GM19463 (cell line): ENCODE data around the gene KRTAP4-16.
"Not testable (repeated sequence)": the region's sequence is repeated elsewhere in the genome, so short reads cannot be mapped to it uniquely, and the experiment has no call there.

Experiments used
- ATAC-seq: cut with Tn5 transposase; IDR thresholded peaks from one replicate; pipeline ENCODE4 v1.9.1; 2021; ENCODE audit warnings: mild to moderate bottlenecking, moderate library complexity; ENCODE audit not compliant: unreplicated experiment

The KRTAP4-16 gene

GRCh38 chr17:41119696-41120690 is 18.0 kb upstream of the KRTAP4-16 start:
- not testable (repeated sequence) for ATAC-seq

- no peak for ATAC-seq
These were observed 16.7 kb upstream of the KRTAP4-16 start for GRCh38 chr17:41118721-41119120.

DNA sequence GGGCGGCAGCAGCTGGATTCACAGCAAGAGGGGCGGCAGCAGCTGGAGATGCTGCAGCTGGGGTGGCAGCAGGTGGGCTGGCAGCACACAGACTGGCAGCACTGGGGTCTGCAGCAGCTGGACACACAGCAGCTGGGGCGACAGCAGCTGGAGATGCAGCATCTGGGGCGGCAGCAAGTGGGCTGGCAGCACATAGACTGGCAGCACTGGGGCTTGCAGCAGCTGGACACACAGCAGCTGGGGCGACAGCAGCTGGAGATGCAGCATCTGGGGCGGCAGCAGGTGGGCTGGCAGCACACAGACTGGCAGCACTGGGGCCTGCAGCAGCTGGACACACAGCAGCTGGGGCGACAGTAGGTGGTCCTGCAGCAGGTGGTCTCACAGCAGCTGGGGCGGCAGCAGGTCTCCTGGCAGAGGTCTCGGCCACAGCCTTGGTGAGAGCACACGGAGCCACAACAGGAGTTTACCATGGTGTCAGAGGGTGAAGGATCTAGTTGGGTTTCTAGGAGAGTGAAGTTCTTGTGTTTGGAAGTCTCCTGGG is 15.9 kb upstream of the KRTAP4-16 start, which contains the start of gene KRTAP4-11:
Gene KRTAP4-11 (minus strand): TSS at position 528 of the 541 bp plus-strand sequence. CDS start 58 bp downstream, at position 470.
- not testable (repeated sequence) for ATAC-seq

DNA sequence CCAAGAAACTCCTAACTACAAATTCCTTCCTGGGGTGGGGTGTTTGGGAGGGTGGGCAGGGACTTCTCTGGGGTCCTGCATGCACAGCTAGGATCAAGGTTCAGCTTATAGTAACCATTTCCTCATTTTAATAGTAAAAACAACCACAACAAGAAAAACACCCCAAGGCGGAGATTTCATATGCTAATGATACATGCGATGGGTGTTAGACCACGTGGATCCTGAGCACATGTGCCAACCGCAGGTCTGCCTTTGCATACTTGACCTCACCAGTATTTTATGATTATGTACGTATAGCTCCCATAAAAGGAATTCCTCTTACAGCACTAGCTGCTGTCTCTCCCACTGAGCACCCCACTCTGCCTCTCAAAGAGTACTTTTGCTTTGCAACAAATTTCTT is 14.3 kb upstream of the KRTAP4-16 start:
- ATAC-seq, result no peak

DNA sequence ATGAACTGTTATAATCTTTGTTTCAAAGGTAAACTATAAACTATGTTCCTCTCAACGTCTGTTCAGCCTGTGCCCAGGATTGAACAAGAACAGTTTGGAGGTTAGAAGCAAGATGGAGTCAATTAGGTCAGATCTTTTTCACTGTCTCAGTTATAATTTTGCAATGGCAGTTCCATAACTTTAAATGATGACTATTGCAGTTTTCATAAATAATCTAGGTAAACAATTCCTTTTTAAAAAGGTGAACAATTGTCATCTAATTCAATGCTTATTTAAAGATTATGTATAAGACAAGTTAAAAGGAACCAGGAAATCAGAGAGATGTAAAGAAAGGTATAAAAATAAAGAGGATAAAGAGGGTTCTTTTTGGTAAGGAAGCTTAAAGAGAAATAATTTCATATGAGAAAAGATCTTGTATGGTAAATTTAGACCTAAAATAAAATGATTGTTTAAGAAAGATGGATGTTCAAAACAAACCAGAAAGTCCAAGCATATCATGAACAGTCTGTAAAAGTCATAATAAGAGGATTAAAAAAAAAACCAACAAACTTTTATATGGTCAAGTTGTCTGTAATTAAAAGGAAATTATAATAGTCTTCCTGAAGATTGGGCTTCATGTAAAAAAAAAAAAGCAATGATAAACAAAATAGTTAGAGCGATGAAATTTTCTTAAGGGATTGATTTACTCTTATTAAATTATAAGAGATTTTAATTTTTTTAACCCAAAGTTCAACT is 9.3 kb upstream of the KRTAP4-16 start:
- ATAC-seq, result no peak

DNA sequence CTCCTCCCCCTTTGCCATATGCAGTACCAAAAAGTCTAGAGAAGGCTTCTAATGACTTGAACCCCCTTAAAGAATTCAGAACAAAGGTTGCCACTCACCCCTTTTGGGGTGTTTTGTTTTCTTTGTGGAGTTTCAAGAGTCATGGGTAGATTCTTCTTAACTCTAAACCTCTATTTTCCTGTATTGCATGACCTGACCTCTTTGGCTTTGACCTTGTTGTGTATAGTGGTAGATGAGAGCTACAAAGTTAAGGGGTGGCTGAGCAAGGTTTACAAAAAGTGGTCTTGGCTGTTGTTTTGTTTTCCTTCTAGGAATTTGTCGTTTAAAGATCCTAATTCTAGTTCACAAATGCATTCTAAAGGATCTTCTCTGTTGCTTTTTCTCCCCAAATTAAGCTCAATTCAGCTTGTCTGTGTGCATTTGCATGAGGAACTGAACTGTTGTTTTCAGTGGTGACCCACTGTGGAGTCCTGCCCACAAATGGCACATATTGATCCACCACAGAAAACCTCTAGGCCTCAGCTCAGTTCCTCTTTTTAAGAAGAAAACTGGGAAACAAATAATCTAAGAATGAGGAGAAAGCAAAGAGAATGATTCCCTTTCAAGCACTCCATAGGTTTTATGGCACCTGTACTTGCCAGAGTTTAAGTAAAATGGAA is 6.8 kb upstream of the KRTAP4-16 start:
- not testable (repeated sequence) for ATAC-seq

DNA sequence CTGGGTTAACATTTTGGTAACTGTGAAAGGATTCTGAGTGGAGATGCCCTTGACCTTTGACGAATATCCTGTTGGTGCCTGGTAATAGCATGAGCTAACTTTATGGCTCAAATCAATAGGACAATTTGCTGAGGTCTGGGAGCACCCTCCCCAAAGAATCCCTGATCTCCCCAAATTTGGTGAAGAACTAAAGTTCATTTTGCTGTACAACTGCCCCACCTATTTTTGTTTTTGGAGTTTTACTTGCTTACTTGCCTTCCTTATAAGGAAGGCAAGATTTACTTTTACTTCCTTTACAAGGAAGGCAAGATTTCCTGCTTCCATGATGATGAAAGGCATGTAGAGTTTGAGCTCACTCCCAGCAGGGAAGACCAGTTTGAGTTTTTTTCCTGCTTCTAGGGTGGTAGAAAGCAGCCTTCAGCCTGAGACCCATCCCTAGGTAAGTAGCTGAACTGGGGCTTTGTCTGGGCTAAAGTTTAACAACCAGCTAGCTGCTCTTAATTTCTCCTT is 6.0 kb upstream of the KRTAP4-16 start:
- ATAC-seq, result no peak

- ATAC-seq, result not testable (repeated sequence)
These were observed 3.3 kb upstream of the KRTAP4-16 start, which contains the start of gene KRTAP4-9 for GRCh38 chr17:41105347-41105746. Gene KRTAP4-9 (plus strand): TSS chr17:41105389. CDS start chr17:41105389, 0 bp downstream.

- ATAC-seq, result not testable (repeated sequence)
These were observed 2.5 kb upstream of the KRTAP4-16 start for GRCh38 chr17:41104386-41105038.

DNA sequence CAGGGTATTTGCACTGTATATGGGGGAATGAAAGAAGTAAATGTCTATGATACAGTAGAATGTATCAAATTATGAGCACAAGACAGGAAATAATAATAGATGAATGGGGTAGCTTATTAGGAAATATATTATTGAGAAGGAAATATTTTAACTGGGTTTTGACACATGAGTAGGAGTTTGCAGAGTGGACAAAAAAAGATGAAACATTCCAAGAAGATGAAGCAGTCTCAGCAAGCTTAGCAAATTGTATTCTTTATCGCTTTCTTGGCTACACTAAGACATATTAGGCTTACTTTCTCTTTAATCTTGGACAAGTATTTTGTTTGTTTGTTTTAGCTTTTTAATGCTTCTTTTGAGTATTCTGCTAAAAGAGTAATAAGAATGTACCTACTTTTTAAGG is 1.9 kb upstream of the KRTAP4-16 start:
- ATAC-seq, result no peak

- ATAC-seq, result not testable (repeated sequence)
These were observed 2.1 kb downstream of the KRTAP4-16 start for GRCh38 chr17:41099682-41100480.

- ATAC-seq, result no peak
These were observed 3.5 kb downstream of the KRTAP4-16 start for GRCh38 chr17:41098481-41098880.

- no peak for ATAC-seq
These were observed 4.0 kb downstream of the KRTAP4-16 start, which contains the start of gene KRTAP4-8 for GRCh38 chr17:41098042-41098441. Gene KRTAP4-8 (minus strand): TSS chr17:41098142. CDS start chr17:41098084, 58 bp downstream.

DNA sequence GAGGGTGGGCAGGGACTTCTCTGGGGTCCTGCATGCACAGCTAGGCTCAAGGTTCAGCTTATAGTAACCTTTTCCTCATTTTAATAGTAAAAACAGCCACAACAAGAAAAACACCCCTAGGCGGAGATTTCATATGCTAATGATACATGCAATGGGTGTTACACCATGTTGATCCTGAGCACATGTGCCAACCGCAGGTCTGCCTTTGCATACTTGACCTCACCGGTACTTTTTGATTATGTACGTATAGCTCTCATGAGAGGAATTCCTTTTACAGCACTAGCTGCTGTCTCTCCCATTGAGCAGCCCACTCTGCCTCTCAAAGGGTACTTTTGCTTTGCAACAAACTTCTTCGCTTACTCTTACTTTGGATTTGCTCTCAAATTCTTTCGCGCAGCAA is 6.0 kb downstream of the KRTAP4-16 start:
- ATAC-seq, result no peak

DNA sequence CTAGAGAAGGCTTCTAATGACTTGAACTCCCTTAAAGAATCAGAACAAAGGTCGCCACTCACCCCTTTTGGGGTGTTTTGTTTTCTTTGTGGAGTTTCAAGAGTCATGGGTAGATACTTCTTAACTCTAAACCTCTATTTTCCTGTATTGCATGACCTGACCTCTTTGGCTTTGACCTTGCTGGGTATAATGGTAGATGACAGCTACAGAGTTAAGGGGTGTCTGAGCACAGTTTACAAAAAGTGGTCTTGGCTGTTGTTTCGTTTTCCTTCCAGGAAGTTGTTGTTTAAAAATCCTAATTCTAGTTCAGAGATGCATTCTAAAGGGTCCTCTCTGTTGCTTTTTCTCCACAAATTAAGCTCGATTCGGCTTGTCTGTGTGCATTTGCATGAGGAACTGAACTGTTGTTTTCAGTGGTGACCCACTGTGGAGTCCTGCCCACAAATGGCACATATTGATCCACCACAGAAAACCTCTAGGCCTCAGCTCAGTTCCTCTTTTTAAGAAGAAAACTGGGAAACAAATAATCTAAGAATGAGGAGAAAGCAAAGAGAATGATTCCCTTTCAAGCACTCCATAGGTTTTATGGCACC is 13.2 kb downstream of the KRTAP4-16 start:
- ATAC-seq, result not testable (repeated sequence)

GRCh38 chr17:41084100-41084856 is 17.7 kb downstream of the KRTAP4-16 start, which contains the start of gene KRTAP4-7:
Gene KRTAP4-7 (plus strand): TSS chr17:41084150. CDS start chr17:41084207, 57 bp downstream.
- not testable (repeated sequence) for ATAC-seq

DNA sequence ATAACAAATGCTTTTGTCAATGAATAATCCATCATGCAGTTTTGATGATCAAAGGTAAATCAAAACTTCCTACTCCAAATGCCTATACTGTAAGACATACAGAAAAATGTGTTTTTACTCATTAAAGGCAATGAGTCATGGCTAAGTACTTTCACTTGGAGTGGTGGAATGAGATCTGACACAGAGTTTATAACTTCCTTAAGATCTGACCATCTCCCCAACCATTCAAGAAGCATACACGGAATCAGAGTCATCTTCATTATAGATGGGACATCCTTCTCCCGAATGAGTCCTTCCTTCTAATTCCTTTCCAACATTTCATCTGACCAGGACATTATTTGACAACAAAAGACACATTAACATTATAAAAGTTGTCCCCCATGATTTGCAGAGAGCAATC is 18.6 kb downstream of the KRTAP4-16 start:
- ATAC-seq, result not testable (repeated sequence)

DNA sequence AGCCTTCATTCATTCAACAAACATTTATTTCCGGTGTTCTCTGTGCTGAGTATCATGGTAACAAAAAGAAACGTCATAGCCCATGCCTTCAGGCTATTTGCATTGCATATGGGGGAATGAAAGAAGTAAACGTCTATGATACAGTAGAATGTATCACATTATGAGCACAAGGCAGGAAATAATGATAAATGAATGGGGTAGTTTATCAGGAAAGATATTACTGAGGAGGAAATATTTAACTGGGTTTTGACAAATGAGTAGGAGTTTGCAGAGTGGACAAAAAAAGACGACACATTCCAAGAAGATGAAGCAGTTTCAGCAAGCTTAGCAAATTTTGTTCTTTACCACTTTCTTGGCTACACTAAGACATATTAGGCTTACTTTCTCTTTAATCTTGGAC is 19.4 kb downstream of the KRTAP4-16 start:
- no peak for ATAC-seq
